Testis (tissue), 2 donors: ENCODE measurements around the gene BBLN.

Experiments
- POLR2A ChIP-seq: fragments of 450-650 bp; IDR thresholded peaks from one replicate; pipeline ENCODE4 v1.6.1; 2017; ENCODE audit warnings: antibody characterized with exemption, mild to moderate bottlenecking, moderate library complexity
- TF ChIP-seq, protein P1 (sequence below), 3 experiments: fragments of 450-650 bp in 2 of 3; fragments of 200-600 bp in 1 of 3; sonication (generic) in 1 of 3; IDR thresholded peaks; one replicate each; pipeline ENCODE4 v1.5.1; 2016 to 2019; ENCODE audit warnings: antibody characterized with exemption in 3 of 3, mild to moderate bottlenecking in 2 of 3, moderate library complexity in 1 of 3

GRCh38 chr9:128121466-128121810 lies 38.6 kb upstream of the BBLN start:
- TF ChIP-seq, protein P1, sequence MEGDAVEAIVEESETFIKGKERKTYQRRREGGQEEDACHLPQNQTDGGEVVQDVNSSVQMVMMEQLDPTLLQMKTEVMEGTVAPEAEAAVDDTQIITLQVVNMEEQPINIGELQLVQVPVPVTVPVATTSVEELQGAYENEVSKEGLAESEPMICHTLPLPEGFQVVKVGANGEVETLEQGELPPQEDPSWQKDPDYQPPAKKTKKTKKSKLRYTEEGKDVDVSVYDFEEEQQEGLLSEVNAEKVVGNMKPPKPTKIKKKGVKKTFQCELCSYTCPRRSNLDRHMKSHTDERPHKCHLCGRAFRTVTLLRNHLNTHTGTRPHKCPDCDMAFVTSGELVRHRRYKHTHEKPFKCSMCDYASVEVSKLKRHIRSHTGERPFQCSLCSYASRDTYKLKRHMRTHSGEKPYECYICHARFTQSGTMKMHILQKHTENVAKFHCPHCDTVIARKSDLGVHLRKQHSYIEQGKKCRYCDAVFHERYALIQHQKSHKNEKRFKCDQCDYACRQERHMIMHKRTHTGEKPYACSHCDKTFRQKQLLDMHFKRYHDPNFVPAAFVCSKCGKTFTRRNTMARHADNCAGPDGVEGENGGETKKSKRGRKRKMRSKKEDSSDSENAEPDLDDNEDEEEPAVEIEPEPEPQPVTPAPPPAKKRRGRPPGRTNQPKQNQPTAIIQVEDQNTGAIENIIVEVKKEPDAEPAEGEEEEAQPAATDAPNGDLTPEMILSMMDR (IDR thresholded peaks at IDR 0.05), result no peak
- TF ChIP-seq POLR2A, result no peak
